ENCODE results near the gene RPL32.
"Not testable (repeated sequence)": the region's sequence is repeated elsewhere in the genome, so short reads cannot be mapped to it uniquely, and the experiment has no call there.

Gene RPL32

DNA sequence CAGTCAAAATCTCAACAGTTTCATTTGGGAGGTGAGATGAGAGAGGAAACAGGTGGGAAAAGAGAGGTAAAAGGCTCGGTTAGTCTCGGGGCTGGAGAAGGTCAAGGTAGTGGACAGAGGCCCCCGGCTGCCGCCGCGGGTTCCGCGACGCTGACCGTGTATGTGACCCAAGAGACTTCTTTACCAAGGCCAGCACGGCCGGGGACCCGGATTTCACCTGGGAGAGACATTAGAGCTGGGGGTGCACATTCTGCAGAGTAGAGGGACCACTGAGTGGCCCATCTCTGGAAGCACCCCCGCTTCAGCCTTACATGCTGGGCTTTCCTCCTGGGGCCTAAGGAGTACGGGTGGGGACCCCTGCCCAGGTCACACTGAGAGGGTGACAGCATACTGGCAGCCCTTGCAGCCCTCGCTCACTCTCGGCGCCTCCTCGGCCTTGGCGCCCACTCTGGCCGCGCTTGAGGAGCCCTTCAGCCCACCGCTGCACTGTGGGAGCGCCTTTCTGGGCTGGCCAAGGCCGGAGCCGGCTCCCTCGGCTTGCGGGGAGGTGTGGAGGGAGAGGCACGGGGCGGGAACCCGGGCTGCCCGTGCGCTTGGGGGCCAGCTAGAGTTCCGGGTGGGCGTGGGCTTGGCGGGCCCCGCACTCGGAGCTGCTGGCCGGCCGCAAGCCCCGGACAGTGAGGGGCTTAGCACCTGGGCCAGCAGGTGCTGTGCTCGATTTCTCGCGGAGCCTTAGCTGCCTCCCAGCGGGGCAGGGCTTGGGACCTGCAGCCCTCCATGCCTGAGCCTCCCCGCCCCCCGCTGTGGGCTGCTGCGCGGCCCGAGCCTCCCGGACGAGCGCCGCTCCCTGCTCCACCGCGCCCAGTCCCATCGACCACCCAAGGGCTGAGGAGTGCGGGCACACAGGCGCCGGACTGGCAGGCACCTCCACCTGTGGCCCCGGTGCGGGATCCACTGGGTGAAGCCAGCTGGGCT, 41.3 kb upstream of the RPL32 start:
- Histone ChIP-seq H3K27ac (no peak overlapping the region), H3K9ac (ENCODE audit: insufficient read length) (no peak overlapping the region), H3K9me3 (ENCODE audit: low read depth, low read length) (no peaks in the 10 kb centered on the region), H3K36me3 (ENCODE audit: insufficient read depth, low read length) (no peaks in the 10 kb centered on the region), H3K4me3 (no peak overlapping the region)
- no peak for DNase-seq (ENCODE audit: low read depth, low spot score)
- TF ChIP-seq FOXP2 (optimal IDR thresholded peaks at IDR 0.05; ENCODE audit: control extremely low read depth, extremely low read length, insufficient read depth) = no peak

DNA sequence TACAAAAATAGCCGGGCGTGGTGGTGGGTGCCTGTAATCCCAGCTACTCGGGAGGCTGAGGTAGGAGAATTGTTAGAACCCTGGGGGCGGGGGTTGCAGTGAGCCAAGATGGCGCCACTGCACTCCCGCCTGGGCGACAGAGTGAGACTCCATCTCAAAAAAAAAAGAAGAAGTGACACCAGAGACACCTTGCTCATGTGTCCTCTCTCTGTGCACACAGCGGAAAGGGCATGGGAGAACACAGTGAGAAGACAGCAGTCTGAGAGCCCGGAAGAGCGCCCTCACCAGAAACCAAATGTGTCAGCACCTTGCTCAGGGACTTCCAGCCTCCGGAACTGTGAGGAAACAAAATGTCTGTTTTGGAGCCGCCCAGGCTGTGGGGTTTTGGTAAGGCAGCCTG, 40.5 kb upstream of the RPL32 start:
- H3K4me3 ChIP-seq; DNase-seq (ENCODE audit: low read depth, low spot score); H3K36me3 ChIP-seq (ENCODE audit: insufficient read depth, low read length); H3K9ac ChIP-seq (ENCODE audit: insufficient read length); H3K27ac ChIP-seq; H3K9me3 ChIP-seq (ENCODE audit: low read depth, low read length): not testable (repeated sequence)

DNA sequence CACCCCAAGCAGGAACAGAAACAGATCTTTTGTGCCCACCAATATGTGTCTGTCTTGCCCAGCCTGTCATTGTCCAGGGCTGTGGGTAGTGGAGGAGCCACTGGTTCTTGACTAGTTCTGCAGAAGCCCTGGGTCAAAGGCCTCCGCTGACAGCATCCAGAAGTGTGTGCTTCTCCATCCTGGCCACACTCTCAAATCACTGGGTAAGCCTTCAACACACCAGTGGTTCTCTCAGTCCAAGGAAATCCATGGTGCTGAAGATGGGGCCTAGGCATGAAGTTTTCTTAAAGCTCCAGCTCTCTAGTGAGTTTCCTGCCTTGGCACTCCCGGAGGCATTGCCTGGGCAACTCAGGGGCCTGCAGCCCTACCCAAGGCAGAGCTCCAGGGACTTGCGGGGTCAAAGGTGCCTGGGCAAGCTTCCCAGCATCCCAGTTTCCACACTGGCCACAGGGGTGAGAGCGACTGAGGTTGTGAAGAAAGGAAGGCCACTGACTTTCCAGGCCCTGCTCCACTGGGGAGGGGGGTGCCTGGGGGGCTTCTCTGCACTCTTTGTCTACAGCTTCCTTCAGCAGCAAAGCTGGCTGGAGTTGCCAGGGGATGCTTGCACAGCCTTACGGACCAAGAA, 37.9 kb upstream of the RPL32 start:
- Histone ChIP-seq H3K27ac (no peak overlapping the region), H3K36me3 (ENCODE audit: insufficient read depth, low read length) (no peaks in the 10 kb centered on the region), H3K4me3 (no peak overlapping the region), H3K9me3 (ENCODE audit: low read depth, low read length) (no peaks in the 10 kb centered on the region), H3K9ac (ENCODE audit: insufficient read length) (no peak overlapping the region)
- DNase-seq (ENCODE audit: low read depth, low spot score) = no peak
- TF ChIP-seq EZH2 (IDR thresholded peaks at IDR 0.05) (no peak), FOXP2 (optimal IDR thresholded peaks at IDR 0.05; ENCODE audit: control extremely low read depth, extremely low read length, insufficient read depth) (no peak), POLR2AphosphoS5 (IDR thresholded peaks at IDR 0.05; ENCODE audit: borderline replicate concordance, low read depth, low read length) (no peak)

DNA sequence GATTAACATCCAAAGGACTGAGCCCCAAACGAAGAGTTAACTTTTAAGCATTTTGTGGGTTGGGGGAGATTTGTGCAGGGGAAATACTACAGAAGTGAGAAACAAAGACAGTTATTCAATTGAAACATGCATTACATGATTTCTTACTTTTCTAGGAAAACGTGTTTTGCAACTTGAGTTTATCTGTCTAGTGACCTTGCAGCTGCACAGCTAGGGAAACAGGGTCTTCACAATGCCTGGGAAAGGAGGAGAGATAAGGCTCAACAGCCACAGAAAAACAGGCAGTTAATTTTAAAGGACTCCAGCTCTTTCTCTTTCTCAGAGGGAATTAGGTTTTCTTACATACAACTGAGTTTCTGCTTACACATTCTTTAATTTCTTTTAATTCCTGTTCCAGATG, 37.4 kb upstream of the RPL32 start:
- not testable (repeated sequence) for H3K4me3 ChIP-seq; DNase-seq (ENCODE audit: low read depth, low spot score); H3K36me3 ChIP-seq (ENCODE audit: insufficient read depth, low read length); H3K9ac ChIP-seq (ENCODE audit: insufficient read length); H3K9me3 ChIP-seq (ENCODE audit: low read depth, low read length); H3K27ac ChIP-seq

DNA sequence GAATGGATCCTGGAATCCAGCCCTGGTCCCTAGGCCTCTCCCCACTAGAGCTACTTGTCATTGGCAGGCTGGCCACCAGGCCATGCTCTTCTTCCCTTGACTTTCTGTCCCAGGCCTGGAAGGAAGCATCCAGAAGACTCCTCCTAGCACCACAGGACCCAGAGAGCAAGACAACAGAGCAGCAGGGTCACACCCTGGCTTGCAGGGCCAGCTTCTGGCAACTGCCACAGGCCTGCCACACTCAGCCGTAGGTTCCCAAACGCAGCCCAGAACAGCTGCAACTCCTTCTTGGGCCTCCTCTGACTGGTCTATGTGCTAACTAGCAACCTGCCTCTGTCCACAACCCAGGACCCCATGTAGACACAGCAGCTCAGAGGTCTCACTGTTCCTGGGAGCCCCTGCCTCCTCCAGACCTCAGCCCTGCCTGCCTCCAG, 36.8 kb upstream of the RPL32 start:
- H3K4me3 ChIP-seq = no peak overlapping the region
- DNase-seq (ENCODE audit: low read depth, low spot score) = no peak
- no peak overlapping the region for H3K9ac ChIP-seq (ENCODE audit: insufficient read length)
- H3K9me3 ChIP-seq (ENCODE audit: low read depth, low read length) = no peaks in the 10 kb centered on the region
- H3K36me3 ChIP-seq (ENCODE audit: insufficient read depth, low read length) = no peaks in the 10 kb centered on the region
- no peak overlapping the region for H3K27ac ChIP-seq
- TF ChIP-seq FOXP2 (optimal IDR thresholded peaks at IDR 0.05; ENCODE audit: control extremely low read depth, extremely low read length, insufficient read depth) = no peak
- no peak for TF ChIP-seq EZH2 (IDR thresholded peaks at IDR 0.05)
- no peak for TF ChIP-seq POLR2AphosphoS5 (IDR thresholded peaks at IDR 0.05; ENCODE audit: borderline replicate concordance, low read depth, low read length)

DNA sequence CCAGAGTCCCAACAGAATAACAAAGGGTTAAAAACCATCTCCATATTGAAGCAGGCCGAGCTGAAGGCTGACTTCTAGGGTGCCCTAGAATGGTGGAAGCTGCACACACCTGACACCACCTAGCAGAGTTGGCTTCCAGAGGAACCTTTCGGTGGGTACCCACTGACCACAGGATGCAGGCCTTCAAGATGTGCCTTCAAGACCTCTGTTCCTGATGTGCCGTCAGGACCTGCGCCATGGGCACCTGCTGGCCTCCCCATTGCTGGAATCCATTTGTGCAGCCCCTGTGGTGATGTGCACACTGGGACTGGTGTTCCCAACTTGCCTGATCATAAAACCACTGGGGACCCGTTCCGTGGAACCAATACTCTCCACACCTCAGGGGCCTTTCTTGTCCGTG, 35.7 kb upstream of the RPL32 start:
- H3K9me3 ChIP-seq (ENCODE audit: low read depth, low read length) = no peaks in the 10 kb centered on the region
- H3K9ac ChIP-seq (ENCODE audit: insufficient read length) = no peak overlapping the region
- no peak for DNase-seq (ENCODE audit: low read depth, low spot score)
- no peak for TF ChIP-seq FOXP2 (optimal IDR thresholded peaks at IDR 0.05; ENCODE audit: control extremely low read depth, extremely low read length, insufficient read depth)
- no peak for TF ChIP-seq EZH2 (IDR thresholded peaks at IDR 0.05)
- TF ChIP-seq POLR2AphosphoS5 (IDR thresholded peaks at IDR 0.05; ENCODE audit: borderline replicate concordance, low read depth, low read length) = no peak
- no peak overlapping the region for H3K27ac ChIP-seq
- H3K4me3 ChIP-seq = no peak overlapping the region
- no peaks in the 10 kb centered on the region for H3K36me3 ChIP-seq (ENCODE audit: insufficient read depth, low read length)

DNA sequence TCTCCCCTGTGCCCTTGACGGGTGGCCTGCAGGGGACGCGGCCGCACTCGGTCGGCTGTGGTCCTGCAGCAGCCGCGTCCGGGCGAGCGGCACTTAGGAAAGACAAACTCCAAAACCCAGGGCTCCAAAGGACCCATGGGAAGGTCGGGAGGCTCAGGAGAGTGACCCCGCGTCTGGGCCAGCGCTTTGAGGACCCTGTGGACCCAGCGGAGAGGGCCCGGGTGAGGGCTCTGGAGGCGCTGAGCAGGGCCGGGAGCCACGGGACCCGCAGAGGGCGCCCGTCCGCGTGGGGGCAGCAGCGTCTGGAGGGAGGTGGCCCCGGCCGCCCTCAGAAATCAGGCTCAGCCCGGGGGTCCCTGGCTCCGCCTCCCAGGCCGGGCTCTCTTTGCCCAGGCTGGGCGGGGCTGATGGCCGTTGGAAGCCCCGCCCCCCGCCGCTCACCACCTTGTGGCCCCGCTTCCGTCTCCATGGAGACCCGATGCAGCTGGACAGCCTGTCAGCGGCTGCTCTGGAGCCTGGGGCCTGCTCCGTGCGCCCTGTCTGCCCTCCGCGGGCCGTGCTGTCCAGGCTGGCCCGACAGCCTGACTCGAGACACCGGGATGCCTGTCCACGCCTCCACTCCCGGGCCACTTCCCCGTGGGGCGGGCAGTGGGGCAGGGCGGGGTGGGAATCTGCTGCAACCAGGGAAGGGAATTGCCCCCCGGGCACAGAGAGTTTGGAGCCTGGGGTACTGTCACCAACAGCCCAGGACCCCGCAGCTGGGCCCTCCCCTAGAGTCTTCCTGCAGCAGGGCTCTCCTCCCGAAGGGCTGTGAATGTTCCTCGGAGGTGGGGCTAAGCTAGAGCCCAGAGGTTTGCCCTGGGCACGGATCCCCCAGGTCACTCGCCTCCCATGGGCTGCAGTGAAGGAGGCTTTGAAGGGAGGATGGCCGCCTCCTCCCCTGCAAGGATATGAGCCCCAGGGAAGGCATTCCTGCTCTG, 34.8 kb upstream of the RPL32 start:
- Histone ChIP-seq H3K27ac (no peak overlapping the region), H3K9me3 (ENCODE audit: low read depth, low read length) (no peaks in the 10 kb centered on the region), H3K9ac (ENCODE audit: insufficient read length) (no peak overlapping the region), H3K36me3 (ENCODE audit: insufficient read depth, low read length) (no peaks in the 10 kb centered on the region), H3K4me3 (no peak overlapping the region)
- DNase-seq (ENCODE audit: low read depth, low spot score) = no peak
- TF ChIP-seq EZH2 (IDR thresholded peaks at IDR 0.05) = no peak
- no peak for TF ChIP-seq FOXP2 (optimal IDR thresholded peaks at IDR 0.05; ENCODE audit: control extremely low read depth, extremely low read length, insufficient read depth)

DNA sequence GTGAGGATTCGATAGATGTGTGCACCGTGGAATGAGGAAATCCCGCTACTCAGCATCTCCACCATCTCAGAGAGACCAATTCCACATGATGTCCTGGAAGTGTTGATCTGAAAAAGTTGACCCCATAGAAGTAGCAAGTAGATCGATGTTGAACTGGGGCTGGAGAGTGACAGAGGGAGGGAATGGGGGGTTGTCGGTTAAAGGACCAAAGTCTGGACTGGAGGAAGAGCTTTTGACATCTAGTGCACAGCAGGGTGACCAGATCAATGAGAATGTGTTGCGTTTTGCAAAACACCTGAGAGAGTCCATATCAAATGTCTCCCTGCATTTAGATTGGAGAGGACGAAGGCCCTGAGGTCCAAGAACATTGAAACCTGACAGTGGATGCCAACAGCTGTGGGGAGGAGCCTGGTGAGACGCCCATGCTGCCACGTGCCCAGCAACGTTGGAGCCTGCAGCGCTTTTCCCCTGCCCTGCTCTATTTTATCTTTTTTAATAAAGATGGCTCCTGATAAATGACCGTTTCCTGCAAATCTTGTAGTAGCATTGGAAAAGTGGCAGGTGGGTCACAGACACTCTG, 30.1 kb upstream of the RPL32 start:
- Histone ChIP-seq H3K9ac (ENCODE audit: insufficient read length) (no peak overlapping the region), H3K4me3 (no peak overlapping the region), H3K36me3 (ENCODE audit: insufficient read depth, low read length) (no peaks in the 10 kb centered on the region), H3K9me3 (ENCODE audit: low read depth, low read length) (no peaks in the 10 kb centered on the region), H3K27ac (no peak overlapping the region)
- TF ChIP-seq POLR2AphosphoS5 (IDR thresholded peaks at IDR 0.05; ENCODE audit: borderline replicate concordance, low read depth, low read length) (no peak), EZH2 (IDR thresholded peaks at IDR 0.05) (no peak), FOXP2 (optimal IDR thresholded peaks at IDR 0.05; ENCODE audit: control extremely low read depth, extremely low read length, insufficient read depth) (no peak)
- no peak for DNase-seq (ENCODE audit: low read depth, low spot score)

Measured in SK-N-MC (cell line).